Limb (tissue), 2 donors: ENCODE data around the gene TACO1.

Source experiments
- DNase-seq, 2 donors: peaks; one replicate each; pipeline ENCODE4 v3.0.0-alpha.2; 2016; ENCODE audit errors: extremely low spot score in 2 of 2

Gene TACO1

DNA sequence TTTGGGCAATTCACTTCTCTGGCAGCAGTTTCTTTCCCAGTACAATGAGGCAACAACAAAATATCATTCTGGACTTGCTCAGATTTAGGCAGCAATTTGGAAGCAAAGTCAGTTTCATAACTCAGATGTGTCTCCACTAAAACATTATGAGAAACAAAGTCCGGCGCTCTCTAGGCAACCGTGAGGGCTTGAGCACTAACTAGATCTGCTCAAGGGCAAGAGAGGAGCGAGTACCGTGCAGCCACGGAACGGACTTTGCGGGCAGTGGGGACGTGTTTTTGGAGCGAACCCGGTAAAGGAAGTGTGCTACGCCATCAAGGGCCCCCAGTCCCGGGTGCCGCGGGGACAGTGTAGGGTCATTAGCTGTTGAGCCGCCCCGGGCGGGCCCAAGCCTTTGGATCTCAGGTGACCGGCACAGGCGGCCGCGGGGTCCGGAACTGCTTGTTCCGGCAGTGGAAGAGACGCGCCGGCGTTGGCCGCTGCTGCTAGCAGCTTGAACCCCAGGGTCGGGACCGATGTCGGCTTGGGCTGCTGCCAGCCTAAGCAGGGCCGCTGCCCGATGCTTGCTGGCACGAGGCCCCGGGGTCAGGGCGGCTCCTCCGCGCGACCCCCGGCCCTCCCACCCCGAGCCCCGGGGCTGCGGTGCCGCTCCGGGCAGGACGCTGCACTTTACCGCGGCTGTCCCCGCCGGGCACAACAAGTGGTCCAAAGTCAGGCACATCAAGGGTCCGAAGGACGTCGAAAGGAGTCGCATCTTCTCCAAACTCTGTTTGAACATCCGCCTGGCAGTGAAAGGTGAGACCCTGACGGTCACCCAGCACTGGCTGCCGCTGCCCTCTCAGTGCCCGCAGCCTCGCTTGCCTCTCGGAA is at the start of gene TACO1:
TSS of gene TACO1 (plus strand) at position 327 of the 870 bp plus-strand sequence. CDS start at position 516, 189 bp downstream.
- DNase-seq, result peak; percentile 81 to 89

DNA sequence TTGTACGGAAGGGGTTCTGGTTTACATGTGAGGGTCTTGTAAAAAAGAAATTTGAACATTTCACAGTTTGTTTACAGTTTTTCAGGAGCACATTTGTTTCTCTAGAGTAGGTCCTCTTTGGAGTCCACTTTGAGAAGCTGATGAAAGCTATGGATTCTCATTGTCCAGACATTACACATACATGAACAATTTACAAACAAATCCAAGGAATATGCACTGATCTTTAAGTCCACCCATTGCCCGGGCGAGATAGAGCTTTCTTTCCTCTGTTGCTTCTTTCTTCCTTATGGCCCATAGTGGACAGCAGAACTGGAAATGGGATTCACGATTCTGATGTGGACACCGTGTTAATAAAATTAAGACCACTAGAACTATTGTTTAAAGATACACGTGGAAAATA is 48.5 kb upstream of the TACO1 start:
- DNase-seq, result no peak

DNA sequence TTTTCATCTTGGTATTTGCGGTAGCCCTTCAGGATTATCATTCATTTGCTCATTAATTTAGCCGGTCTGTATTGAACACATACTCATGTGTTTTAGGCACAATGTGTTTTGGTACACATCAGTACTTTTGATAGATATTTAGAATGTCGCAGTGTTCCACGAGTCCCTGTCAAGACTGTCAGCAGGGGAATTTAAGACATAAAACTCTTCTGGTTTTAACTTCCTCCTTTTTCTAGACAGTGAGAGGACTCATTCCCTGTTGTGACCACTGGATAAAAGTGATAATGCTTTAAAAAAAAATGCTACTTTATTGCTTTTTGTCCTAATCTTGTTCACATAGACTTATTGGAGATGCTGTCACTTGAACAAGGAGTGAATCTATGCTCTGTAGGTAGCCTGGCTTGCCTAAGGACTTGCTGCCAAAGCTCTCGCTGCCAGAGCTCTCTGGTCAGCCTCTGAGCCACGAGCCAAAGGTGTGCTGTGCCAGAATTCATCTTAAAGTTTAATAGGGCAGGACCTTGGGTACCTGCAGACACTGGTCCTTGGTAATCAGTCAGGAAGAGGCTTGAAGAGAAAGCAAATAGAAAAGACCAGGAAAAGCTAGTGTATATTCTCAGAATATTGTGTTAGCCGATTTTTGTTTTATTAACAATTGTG is 45.1 kb upstream of the TACO1 start:
- DNase-seq, result no peak

DNA sequence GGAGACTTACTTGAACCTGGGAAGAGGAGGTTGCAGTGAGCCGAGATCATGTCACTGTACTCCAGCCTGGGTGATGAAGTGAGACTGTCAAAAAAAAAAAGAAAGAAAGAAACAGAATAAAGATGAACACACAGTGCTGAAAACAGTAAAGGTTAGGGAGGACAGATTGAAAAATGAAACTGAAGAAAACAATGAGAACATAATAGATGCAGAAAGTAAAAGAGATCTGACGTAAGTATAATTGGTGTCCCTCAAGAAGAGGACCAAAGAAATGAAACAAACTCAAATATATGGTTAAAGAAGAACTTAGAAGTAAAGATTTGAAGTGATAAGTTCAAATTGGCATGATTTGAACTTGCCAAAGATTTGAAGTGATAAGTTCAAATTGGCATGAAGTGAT is 43.3 kb upstream of the TACO1 start:
- no peak for DNase-seq

DNA sequence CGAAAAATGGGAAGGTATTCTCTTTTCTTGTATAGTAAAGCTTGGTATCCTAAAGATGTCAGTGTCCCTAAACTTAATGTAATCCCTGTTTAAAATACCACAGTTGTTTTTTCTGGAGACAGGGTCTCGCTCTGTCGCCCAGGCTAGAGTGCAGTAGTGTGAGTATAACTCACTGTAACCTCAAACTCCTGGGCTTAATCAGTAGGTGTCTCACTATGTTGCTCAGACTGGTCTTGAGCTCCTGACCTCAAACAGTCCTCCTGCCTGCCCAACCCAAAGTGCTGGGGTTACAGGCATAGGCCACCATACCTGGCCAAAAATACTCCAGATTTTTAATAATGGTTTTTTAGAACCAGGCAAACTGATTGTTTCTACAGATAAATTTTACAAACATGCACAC is 42.3 kb upstream of the TACO1 start:
- no peak for DNase-seq

DNA sequence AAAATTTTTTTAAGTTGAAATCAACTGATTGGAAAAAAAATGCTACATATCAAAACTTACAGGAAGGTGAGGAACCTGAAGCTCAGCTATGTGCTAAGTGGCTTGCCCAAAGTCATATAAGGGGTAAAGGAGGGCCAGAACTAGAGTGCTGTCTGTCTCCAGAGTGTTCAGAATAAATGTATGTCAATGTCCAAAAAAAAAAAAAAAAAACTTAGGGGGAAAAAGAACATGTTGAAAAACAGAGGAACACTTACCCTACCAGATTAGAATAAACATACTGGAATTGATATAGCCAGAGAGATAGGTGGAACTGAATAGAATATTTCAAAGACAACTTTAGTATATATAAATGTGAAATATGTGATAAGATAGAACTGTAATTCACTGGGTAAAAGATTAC is 38.9 kb upstream of the TACO1 start:
- DNase-seq, result no peak

DNA sequence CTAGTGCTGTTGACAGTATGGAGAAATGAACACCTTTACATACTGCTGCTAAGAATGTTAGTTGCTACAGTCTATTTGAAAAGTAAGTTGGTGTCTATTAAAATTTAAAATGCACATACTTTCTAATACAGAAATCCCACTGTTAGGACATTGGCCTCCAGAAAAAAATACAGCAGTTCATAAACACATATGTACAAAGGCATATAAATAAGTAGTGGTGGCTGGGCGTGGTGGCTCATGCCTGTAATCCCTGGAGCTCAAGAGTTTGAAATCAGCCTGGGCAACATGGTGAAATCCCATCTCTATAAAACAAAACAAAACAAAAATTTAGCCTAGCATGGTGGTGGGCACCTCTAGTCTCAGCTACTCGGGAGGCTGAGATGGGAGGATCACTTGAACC is 37.4 kb upstream of the TACO1 start:
- no peak for DNase-seq

DNA sequence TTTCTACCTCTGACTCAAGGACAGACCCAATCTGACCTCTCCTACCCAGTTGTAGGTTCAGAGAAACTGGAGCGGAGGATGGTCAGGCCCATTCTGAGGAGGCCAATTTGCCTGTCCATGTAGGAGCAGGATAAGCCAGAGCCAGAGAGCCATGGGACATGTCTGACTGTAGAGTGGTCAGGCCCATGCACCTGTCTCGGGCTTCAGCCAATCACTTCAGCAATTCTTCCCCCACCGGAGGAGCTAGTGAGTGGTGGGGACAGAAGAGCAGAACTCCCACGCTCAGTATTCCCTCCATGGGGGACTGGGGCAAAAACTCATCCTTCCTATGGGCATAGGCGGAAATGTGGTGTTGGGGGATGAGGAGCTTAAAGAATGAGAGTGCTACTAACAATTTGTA is 36.1 kb upstream of the TACO1 start:
- DNase-seq, result no peak

DNA sequence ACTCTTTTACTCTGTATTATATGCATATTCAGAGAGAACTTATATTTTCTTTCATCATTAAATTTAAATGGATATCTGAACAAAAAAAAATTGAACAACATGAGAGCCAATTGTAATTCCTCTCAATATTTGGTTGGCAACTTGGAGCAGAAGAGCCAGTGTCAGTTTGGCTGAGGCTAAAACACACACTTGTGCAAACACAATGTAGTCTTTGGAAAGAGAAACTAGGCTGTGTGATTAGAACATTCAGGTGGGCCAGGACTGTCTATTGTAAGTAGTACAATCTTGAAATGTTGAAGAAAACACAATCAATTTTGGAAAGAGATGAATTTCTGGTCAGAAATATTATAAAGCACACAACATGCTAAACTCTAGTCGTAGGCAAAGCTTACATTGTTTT is 33.5 kb upstream of the TACO1 start:
- DNase-seq, result no peak

DNA sequence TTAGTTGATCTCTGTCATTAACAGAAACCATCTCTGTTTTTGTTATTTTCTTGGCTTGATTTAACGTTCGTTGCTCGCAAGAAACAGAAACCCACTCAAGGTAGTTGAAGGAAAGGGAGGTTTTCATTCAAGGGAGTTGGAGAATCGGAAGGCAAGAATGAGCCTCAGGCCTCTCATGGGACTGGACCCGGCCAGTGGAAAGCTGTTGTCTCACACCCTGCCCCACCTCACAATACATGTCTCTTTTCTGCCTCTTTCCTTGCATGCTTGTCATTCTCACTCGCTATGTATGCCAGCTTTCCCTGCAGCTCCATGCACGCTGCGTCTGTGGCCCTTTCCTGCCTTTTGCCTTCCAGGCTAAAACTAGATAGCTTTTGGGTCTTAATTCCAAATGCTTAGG is 32.1 kb upstream of the TACO1 start:
- no peak for DNase-seq

DNA sequence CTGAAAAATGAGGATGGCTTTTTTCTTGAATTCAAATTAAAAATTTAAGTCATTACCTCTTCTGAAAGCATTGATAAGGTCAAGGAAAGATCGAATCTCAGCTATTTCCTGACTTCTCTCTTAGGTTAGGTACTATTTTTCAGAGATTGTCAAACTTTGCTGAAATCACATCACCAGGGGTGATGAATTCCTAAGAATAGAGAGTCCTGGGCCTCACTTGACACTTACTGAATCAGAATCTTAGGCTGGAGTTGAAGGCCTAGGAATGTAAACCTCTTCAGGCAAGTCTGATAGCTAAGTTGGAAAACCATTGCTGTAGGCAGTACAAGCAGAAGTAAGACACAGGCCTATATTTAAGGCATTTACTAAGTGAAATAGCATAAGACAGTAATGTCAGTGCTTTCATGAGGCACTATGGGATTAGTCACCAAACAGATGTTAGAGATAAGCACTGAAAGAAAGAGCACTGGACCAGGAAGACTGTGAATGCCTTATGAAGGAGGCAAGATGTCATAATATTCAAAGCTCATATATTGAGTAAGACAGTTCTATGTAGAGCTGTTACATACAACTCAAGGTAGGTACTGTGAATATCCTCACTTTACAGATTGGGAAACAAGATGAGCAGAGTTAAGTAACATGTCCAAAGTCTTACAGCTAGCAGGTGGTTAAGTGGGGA is 28.9 kb upstream of the TACO1 start:
- DNase-seq, result no peak

DNA sequence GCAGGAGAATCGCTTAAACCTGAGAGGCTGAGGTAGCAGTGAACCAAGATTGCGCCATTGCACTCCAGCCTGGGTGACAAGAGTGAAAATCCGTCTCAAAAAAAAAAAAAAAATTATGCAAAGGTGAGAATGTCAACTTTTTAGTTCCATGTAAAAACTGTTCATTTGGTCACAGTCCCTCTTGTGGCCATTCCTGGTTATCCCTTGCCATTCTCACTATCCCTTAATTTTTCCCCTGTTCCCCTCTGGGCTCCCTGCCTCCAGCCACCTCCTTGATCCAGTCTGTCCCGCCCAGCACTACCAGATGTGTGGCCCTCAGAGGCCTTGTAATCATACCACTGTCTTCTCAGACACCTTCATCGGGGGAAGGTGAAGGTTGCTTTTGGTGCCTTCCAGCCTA is 27.1 kb upstream of the TACO1 start:
- no peak for DNase-seq

DNA sequence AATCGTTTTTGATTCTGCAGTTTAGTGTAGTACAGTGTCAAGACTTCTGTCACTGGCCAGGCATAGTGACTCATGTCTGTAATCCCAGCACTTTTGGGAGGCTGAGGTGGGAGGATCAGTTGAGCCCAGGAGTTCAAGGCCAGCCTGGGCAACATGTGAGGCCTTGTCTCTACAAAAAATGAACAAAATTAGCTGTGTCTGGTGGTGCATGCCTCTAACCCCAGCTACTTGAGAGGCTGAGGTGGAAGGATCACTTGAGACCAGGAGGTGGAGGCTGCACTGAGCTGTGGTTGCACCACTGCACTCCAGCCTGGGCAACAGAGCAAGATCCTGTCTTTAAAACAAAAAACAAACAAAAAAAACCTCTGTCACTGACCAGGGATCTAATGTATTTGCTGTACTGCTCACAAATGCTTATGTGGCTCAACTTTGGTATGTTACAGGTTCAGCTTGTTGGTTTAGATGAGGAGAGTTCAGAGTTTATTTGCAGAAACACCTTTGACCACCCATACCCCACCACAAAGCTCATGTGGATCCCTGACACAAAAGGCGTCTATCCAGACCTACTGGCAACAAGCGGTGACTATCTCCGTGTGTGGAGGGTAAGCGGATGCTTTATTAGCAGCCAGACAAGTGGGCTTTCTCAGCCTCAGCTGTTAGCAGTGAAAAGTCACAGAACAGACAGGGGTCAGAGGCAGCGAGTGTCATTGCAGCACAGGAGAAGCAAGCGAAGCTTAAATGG is 22.5 kb upstream of the TACO1 start:
- no peak for DNase-seq

DNA sequence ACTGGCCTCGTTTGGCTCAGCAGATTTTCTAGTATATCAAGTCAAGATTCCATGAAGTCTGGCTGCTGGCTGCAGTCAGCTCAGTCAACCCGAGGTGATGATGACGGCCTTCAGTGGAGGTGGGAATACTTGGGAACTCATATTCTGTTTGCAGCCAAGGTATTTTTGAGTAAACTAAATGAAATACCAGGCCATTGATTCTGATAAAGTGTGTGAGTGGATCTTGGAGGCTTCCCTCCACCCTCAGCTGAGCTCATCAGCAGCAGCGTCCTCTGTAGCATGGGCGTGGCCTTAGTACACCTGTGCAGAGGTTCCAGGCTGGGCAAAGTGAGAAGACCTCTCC is 22.0 kb upstream of the TACO1 start:
- no peak for DNase-seq

DNA sequence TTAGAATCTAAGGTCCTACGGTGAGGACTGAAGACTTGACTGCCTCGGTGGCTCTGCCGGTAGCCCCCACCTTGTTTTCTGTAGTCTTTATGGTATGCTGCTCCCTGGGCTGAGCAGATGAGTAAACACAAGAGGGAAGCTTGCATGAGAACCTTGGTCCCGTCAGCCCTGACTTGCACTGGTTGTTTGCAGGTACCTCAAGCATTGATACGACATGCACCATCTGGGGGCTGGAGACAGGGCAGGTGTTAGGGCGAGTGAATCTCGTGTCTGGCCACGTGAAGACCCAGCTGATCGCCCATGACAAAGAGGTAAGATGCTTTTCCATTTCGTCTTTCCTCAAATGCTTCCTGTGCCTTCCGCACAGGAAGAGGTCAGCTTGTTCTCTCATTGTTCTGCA is 21.1 kb upstream of the TACO1 start:
- DNase-seq, result no peak

DNA sequence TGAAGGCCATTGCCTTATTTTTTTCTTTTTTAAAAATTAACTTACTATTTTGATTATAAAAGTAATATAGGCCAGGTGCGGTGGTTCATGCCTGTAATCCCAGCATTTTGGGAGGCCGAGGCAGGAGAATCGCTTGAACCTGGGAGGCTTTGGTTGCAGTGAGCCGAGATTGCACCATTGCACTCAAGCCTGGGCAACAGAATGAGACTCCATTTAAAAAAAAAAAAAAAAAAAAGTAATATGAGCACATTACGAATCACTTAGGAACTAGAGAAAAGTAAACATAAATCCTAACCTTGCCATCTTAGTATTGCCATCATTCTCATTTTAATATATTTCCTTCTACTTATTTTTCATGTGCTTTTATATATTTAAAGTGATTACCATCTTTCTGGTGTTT is 12.9 kb upstream of the TACO1 start:
- DNase-seq, result no peak

DNA sequence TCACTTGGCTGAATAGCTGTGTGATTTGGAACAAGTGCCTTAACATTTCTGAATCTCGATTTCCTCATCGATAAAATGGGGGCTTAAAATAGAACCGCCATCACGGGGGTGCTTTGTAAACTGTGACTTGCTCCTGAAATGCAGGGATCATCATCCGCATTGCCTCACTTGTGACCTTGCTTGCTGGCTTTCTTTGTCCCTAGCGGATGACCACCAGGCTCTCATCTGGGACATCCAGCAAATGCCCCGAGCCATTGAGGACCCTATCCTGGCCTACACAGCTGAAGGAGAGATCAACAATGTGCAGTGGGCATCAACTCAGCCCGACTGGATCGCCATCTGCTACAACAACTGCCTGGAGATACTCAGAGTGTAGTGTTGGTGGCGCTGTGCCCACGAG is 11.9 kb upstream of the TACO1 start:
- DNase-seq, result no peak

DNA sequence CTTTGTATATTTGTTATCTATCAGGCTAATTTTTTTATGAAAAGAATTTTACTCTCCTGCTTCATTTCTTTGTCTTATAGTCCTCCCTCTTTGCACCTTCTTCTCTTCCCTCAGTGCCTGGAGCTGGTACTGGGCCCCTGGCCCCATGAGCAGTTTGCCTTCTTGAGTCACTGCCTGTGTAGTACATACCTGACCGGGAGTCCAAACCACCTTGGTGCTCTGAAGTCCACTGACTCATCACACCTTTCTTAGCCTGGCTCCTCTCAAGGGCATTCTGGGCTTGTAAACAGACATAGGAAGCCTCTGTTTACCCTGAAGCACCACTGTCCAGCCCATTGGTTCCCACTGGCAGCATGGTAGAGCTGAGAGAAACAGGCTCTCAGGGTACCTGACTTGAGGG is 11.0 kb upstream of the TACO1 start:
- no peak for DNase-seq

DNA sequence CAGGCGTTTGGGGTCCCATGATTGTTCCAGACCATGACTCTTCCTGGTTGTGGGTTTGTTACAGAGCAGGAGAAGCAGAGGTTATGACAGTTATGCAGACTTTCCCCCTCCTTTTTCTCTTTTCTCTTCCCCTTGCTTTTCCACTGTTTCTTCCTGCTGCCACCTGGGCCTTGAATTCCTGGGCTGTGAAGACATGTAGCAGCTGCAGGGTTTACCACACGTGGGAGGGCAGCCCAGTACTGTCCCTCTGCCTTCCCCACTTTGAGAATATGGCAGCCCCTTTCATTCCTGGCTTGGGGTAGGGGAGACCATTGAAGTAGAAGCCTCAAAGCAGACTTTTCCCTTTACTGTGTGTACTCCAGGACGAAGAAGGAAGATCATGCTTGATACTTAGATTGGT is 7.9 kb upstream of the TACO1 start:
- DNase-seq, result no peak

DNA sequence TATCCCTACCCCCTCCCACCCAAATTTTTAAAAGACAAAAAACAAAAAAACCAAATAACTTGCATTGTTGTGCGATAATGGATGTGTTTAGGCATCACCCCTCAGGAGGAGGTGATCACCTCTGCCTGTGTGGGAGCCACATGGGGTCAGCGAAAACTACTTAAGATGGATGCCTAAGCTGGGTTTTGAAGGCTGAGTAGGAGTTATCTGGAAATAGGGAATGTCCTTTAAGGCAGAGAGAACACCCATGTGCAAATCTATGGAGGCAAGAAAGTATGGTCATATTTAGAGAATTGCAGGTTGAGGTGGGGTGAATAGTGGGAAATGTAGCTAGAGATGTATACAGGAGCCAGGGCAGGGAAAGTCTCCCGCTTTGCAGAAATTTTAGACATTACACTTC is 5.6 kb upstream of the TACO1 start:
- DNase-seq, result no peak

DNA sequence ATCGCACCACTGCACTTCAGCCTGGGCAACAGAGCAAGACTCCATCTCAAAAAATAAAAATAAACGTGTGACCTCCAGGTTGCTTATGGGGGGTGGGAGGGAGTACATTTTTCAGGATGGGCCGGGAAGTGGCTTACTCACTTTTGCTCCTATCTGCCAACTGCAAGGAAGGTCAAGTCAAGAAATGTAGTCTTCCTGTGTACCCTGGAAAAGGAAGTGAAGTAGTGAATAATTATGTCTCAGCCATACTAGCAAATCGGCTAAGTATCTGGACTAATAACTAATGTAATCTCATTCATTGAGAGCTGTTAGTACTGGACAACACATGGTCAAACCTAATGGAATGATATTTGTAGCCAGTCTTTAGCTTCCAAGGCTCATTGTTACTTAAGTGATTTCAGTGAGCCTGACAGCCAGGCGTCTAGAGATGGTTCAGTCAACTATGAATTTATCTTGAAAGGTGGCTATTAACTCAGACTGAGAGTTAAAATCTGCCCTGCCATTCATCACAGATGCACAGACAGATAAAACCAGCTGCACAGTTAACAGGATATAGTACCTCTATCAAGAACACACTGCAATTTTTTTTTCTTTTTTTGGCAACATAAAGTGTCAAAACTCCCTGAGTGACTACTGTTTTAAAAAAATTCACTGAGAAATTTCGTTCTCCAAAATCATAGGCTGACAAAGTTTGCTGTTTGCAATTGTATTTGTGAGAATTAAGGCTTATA is 3.7 kb upstream of the TACO1 start:
- no peak for DNase-seq
